H1 (cell line): Measurements from ENCODE around the gene OR5V1. TPM values are rescaled to one million over a fixed set of nuclear protein-coding genes. Genes with fewer than 3 reads are reported as not detected.

ENCODE experiments used
- HDAC6 ChIP-seq: IDR thresholded peaks from one replicate; pipeline ENCODE4 v1.7.1; 2012; ENCODE audit warnings: low read depth, mild to moderate bottlenecking, inconsistent platforms, low read length, moderate library complexity
- RAD21 ChIP-seq, 2 experiments: IDR thresholded peaks in 1 of 2; conservative IDR thresholded peaks in 1 of 2; 2 replicates each; pipeline ENCODE4 v1.6.1; 2011; ENCODE audit warnings: low read depth in 2 of 2, low read length in 2 of 2, improper control_type of control experiment in 1 of 2, inconsistent platforms in 1 of 2, mild to moderate bottlenecking in 1 of 2, moderate library complexity in 1 of 2
- RXRA ChIP-seq: IDR thresholded peaks from 2 replicates; pipeline ENCODE4 v1.6.1; 2011; ENCODE audit warnings: low read depth, mild to moderate bottlenecking, low read length, moderate library complexity; ENCODE audit not compliant: insufficient read depth
- polyA plus RNA-seq, 7 experiments: library from polyadenylated mRNA; depleted of rRNA in 3 of 7; stranded (reverse) in 5 of 7; unstranded in 2 of 7; fragments of >200 nt in 5 of 7; fragments of 200-250 nt in 2 of 7; gene quantifications; 1 replicate in 5 of 7; 2 replicates in 1 of 7; 4 replicates in 1 of 7; pipeline versions ENCODE4 v1.2.1 to v1.2.3, GENCODE V29; 2011 to 2013; ENCODE audit warnings: missing spikeins in 2 of 7, mixed read lengths in 2 of 7
- total RNA-seq: library from RNA; stranded (reverse); fragmentation: NEBNext Ultra II Directional; extraction: Animal tissue kit (Norgen Biotek cat#: 25700); gene quantifications from 2 replicates; pipeline ENCODE4 v1.2.1, GENCODE V29; 2021
- TF ChIP-seq, protein P1 (sequence below): IDR thresholded peaks from 2 replicates; pipeline ENCODE4 v1.6.1; 2012; ENCODE audit warnings: low read length, inconsistent platforms

The OR5V1 gene
- total and polyA plus RNA-seq, 2 of the 8 experiments (the other 6 are each of a cell fraction or from before 2014, with no cell fraction given) = not detected

DNA sequence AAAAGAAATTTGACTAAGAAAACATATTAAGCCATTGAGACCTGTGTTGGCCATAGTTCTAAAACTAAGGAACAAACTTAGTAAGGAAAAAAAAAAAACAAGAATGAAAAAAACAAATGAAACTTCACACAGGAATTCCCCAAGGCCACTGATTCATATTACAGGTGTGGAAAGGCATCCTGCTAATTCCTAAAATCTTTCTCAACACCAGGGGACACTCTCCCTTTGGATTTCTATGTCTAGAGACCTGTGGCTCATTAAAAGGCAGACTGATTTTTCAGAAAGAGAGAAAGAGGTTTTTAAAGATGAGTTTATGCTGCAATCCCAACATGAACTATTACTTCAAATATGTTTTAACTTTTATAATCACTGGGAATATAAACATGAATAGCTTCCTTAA is 45.9 kb upstream of the OR5V1 start, which contains the start of gene OR12D1 (continued):
- TF ChIP-seq, protein P1, sequence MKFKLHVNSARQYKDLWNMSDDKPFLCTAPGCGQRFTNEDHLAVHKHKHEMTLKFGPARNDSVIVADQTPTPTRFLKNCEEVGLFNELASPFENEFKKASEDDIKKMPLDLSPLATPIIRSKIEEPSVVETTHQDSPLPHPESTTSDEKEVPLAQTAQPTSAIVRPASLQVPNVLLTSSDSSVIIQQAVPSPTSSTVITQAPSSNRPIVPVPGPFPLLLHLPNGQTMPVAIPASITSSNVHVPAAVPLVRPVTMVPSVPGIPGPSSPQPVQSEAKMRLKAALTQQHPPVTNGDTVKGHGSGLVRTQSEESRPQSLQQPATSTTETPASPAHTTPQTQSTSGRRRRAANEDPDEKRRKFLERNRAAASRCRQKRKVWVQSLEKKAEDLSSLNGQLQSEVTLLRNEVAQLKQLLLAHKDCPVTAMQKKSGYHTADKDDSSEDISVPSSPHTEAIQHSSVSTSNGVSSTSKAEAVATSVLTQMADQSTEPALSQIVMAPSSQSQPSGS = no peak
- TF ChIP-seq HDAC6 (no peak), RAD21 (IDR thresholded peaks at IDR 0.05 in 1 of 2, conservative IDR thresholded peaks at IDR 0.05 in 1 of 2; ENCODE audit: low read depth in 2 of 2, low read length in 2 of 2) (peak; percentile 67 to 75), RXRA (no peak)
